BJ (cell line): ENCODE data around the gene SCYGR7. TPM values are rescaled to one million over a fixed set of nuclear protein-coding genes. Genes with fewer than 3 reads are reported as not detected.

Experiments
- CTCF ChIA-PET: fragments of 350-600 bp; formaldehyde crosslinking; extraction: SDS; loops from one replicate; lab custom pipeline; 2021; ENCODE audit warnings: antibody characterized with exemption, inconsistent platforms; lab: Yijun Ruan, JAX
- POLR2A ChIA-PET: fragments of 300-600 bp; sonication (Branson Sonifier 250); formaldehyde crosslinking; extraction: SDS; loops from one replicate; lab custom pipeline; 2021; ENCODE audit warnings: antibody characterized with exemption; lab: Charles Lee
- DNase-seq: peaks from one replicate; pipeline ENCODE4 v3.0.0-alpha.2; 2011; ENCODE audit warnings: low read depth
- H3K27me3 ChIP-seq: 2 replicates; pipeline ENCODE4 v1.6.0; 2011; ENCODE audit warnings: low read length; ENCODE audit not compliant: control insufficient read depth, insufficient read depth
- H3K36me3 ChIP-seq: 2 replicates; pipeline ENCODE4 v1.5.1; 2011; ENCODE audit warnings: low read length; ENCODE audit not compliant: control insufficient read depth, insufficient read depth
- H3K4me3 ChIP-seq: 2 replicates; pipeline ENCODE4 v1.5.1; 2011; ENCODE audit warnings: low read depth, mild to moderate bottlenecking, control low read depth, low read length
- CTCF ChIP-seq: IDR thresholded peaks from 2 replicates; pipeline ENCODE4 v1.5.1; 2011; ENCODE audit warnings: low read depth, mild to moderate bottlenecking, control low read depth, inconsistent platforms, low read length, moderate library complexity; ENCODE audit not compliant: insufficient read depth
- polyA plus RNA-seq: library from polyadenylated mRNA; depleted of rRNA; stranded (reverse); fragments of >200 nt; gene quantifications from 2 replicates; pipeline ENCODE4 v1.2.3, GENCODE V29; 2011

Gene SCYGR7
- polyA plus RNA-seq, 1 experiment, result not detected

- ChIA-PET POLR2A (no interaction called here), CTCF (no interaction called here)
- Histone ChIP-seq H3K4me3 (no peak overlapping the region), H3K36me3 (no peaks in the 10 kb centered on the region), H3K27me3 (no peaks in the 10 kb centered on the region)
- no peak for DNase-seq
- TF ChIP-seq CTCF, result no peak
Measured at GRCh38 chr2:227759411-227760118, 31.4 kb downstream of the SCYGR7 start.

DNA sequence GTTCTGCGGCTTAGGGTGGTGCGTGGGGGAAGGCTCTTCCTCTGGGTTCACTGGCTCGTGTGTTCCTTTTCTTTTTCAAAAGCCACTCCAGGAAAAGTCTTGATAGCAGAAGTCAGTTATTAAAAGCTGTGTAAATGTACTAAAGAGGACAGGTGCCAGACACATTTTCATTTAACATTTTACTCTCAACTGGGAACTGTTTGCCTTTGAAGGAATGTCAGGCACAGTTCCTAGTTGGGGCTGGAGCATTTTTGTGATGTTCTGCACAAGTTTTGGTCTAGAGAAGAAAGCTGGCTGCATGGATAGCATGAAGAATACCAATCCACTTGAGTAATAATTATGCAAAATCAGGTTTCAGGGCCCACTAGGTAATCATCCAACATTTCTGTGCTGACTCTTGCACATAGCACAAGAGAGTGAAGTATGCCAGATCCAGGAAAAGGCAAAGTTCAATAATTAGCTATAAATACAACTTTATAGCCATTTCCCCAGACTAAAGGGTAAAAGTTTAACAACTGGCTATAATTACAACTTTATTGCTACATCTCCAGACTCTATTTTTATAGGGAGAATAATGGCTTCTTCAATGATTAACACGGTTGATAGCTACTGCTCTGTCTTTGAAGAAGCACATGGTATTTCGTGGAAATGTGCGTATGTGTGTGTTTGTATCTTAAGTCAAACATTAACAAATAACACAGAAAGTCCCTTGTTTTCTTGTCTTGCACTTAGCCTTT is 33.8 kb downstream of the SCYGR7 start:
- DNase-seq, result peak; percentile 19
- no peak for TF ChIP-seq CTCF
- ChIA-PET CTCF (interaction anchor here (1.4 to 7.8 kb wide), 2 partner anchors 104 to 356 kb away, joined by 5 to 65 read pairs; no protein-coding TSS in a partner anchor), POLR2A (no interaction called here)
- no peaks in the 10 kb centered on the region for H3K27me3 ChIP-seq
- H3K4me3 ChIP-seq, result no peak overlapping the region
- H3K36me3 ChIP-seq, result no peaks in the 10 kb centered on the region

GRCh38 chr2:227765788-227766372 is 37.7 kb downstream of the SCYGR7 start:
- no peak overlapping the region for H3K4me3 ChIP-seq
- TF ChIP-seq CTCF, result no peak
- DNase-seq, result no peak
- POLR2A ChIA-PET, result interaction anchor here (0.7 kb wide), 1 partner anchor 19 kb away, joined by 3 read pairs; no protein-coding TSS in a partner anchor
- CTCF ChIA-PET, result interaction anchor here (0.6 to 7.8 kb wide), 33 partner anchors 10 to 647 kb away, joined by 3 to 65 read pairs (median 4); no protein-coding TSS in a partner anchor
- no peaks in the 10 kb centered on the region for H3K27me3 ChIP-seq
- no peaks in the 10 kb centered on the region for H3K36me3 ChIP-seq

DNA sequence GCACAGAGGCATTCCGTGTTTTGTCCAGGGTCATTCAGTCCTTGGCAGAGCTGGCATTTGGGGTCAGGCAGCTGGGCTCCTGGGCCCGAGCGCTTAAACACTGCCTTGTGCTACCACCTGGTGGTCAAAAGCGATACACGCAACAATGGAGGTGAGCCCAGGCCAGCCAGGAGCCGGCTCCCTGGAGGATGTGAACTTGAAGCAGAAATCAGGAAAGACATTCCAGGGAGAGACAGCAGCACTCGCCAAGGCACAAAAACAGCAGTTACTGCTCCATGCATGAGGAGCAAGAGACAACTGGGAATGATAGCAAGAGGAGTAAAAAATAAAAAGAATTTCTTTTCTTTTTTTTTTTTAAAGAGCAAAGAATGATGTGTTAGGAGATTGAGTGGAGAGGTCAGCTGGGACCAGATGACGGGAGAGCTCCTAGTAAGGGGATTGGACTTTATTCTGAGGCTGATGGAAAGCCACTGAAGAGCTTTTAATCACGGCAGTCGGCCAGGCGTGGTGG is 38.3 kb downstream of the SCYGR7 start:
- CTCF ChIA-PET, result interaction anchor here (0.6 to 7.8 kb wide), 33 partner anchors 9 to 647 kb away, joined by 3 to 65 read pairs (median 4); no protein-coding TSS in a partner anchor

More for the DNA sequence above, 38.3 kb downstream of the SCYGR7 start:
- Histone ChIP-seq H3K4me3 (no peak overlapping the region), H3K36me3 (no peaks in the 10 kb centered on the region), H3K27me3 (no peaks in the 10 kb centered on the region)
- TF ChIP-seq CTCF, result peak; percentile 86
- POLR2A ChIA-PET, result interaction anchor here (0.7 kb wide), 1 partner anchor 18 kb away, joined by 3 read pairs; no protein-coding TSS in a partner anchor
- DNase-seq, result peak; percentile 4
